Measurements from ENCODE around the gene CRYL1.

Gene CRYL1

DNA sequence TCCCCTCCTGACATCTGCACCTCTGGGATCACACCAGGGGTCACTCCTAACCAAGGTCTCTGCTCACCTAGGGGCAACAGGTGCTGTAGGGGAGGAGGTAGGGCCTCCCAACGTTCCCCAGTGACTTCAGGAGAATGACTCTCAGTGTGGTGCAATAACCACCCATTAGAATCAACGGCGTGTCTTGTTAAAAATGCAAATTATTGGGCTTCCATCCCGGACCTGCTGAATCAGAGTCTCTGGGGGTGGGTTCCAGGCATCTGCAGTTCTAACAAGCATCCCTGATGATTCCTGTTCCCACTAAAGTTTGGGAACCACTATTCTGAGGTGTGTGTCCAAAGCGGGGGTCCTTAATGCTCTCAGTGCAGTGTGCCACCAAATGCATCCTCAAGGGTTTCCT lies 84.6 kb downstream of the CRYL1 start:
- H3K4me3 ChIP-seq (replicated peaks; ENCODE audit: insufficient read depth, low read length): no peak overlapping the region
- TF ChIP-seq, protein P1, sequence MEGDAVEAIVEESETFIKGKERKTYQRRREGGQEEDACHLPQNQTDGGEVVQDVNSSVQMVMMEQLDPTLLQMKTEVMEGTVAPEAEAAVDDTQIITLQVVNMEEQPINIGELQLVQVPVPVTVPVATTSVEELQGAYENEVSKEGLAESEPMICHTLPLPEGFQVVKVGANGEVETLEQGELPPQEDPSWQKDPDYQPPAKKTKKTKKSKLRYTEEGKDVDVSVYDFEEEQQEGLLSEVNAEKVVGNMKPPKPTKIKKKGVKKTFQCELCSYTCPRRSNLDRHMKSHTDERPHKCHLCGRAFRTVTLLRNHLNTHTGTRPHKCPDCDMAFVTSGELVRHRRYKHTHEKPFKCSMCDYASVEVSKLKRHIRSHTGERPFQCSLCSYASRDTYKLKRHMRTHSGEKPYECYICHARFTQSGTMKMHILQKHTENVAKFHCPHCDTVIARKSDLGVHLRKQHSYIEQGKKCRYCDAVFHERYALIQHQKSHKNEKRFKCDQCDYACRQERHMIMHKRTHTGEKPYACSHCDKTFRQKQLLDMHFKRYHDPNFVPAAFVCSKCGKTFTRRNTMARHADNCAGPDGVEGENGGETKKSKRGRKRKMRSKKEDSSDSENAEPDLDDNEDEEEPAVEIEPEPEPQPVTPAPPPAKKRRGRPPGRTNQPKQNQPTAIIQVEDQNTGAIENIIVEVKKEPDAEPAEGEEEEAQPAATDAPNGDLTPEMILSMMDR (IDR thresholded peaks at IDR 0.05; ENCODE audit: insufficient read depth, low read length): no peak
- TF ChIP-seq SPI1 (IDR thresholded peaks at IDR 0.05; ENCODE audit: borderline replicate concordance, low read depth): no peak
- TF ChIP-seq, protein P2, sequence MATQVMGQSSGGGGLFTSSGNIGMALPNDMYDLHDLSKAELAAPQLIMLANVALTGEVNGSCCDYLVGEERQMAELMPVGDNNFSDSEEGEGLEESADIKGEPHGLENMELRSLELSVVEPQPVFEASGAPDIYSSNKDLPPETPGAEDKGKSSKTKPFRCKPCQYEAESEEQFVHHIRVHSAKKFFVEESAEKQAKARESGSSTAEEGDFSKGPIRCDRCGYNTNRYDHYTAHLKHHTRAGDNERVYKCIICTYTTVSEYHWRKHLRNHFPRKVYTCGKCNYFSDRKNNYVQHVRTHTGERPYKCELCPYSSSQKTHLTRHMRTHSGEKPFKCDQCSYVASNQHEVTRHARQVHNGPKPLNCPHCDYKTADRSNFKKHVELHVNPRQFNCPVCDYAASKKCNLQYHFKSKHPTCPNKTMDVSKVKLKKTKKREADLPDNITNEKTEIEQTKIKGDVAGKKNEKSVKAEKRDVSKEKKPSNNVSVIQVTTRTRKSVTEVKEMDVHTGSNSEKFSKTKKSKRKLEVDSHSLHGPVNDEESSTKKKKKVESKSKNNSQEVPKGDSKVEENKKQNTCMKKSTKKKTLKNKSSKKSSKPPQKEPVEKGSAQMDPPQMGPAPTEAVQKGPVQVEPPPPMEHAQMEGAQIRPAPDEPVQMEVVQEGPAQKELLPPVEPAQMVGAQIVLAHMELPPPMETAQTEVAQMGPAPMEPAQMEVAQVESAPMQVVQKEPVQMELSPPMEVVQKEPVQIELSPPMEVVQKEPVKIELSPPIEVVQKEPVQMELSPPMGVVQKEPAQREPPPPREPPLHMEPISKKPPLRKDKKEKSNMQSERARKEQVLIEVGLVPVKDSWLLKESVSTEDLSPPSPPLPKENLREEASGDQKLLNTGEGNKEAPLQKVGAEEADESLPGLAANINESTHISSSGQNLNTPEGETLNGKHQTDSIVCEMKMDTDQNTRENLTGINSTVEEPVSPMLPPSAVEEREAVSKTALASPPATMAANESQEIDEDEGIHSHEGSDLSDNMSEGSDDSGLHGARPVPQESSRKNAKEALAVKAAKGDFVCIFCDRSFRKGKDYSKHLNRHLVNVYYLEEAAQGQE (IDR thresholded peaks at IDR 0.05; ENCODE audit: insufficient replicate concordance, low read depth): no peak
- no peak for TF ChIP-seq POLR2AphosphoS5 (IDR thresholded peaks at IDR 0.05; ENCODE audit: low read depth)
- TF ChIP-seq GABPA (IDR thresholded peaks at IDR 0.05; ENCODE audit: low read depth): no peak
- no peaks in the 10 kb centered on the region for H3K27me3 ChIP-seq (ENCODE audit: insufficient read depth, poor library complexity, severe bottlenecking)
- DNase-seq (ENCODE audit: low read depth in 1 of 2, low spot score in 1 of 2): no peak
- H3K27ac ChIP-seq (replicated peaks): no peak overlapping the region

GRCh38 chr13:20439261-20439660 lies 86.4 kb downstream of the CRYL1 start:
- Histone ChIP-seq H3K27me3 (ENCODE audit: insufficient read depth, poor library complexity, severe bottlenecking) (no peaks in the 10 kb centered on the region), H3K27ac (replicated peaks) (no peak overlapping the region), H3K4me3 (replicated peaks; ENCODE audit: insufficient read depth, low read length) (no peak overlapping the region)
- DNase-seq (ENCODE audit: low read depth in 1 of 2, low spot score in 1 of 2): no peak
- TF ChIP-seq, protein P1 (IDR thresholded peaks at IDR 0.05; ENCODE audit: insufficient read depth, low read length): no peak
- TF ChIP-seq SPI1 (IDR thresholded peaks at IDR 0.05; ENCODE audit: borderline replicate concordance, low read depth) (no peak), GABPA (IDR thresholded peaks at IDR 0.05; ENCODE audit: low read depth) (no peak), POLR2AphosphoS5 (IDR thresholded peaks at IDR 0.05; ENCODE audit: low read depth) (no peak)
- TF ChIP-seq, protein P2 (IDR thresholded peaks at IDR 0.05; ENCODE audit: insufficient replicate concordance, low read depth): no peak

DNA sequence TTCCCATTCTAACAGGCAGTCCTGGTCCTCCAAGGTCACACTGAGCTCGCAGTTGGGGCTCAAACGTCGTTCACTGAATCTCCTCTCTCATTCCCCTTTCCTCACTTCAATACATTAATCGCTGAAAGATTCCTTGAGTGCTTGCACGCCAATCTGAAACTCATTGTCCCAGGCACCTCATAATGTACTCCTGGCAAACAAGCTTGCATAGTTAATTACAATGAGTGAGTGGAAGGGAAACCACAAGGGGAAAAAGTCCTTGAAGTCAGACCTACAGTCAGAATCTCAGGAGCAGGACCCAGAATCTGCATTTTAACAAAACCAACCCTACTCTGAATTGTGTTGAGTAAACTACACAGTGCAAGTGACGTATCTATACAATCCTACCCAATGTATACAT lies 86.9 kb downstream of the CRYL1 start:
- DNase-seq (ENCODE audit: low read depth in 1 of 2, low spot score in 1 of 2): no peak
- H3K27me3 ChIP-seq (ENCODE audit: insufficient read depth, poor library complexity, severe bottlenecking): no peaks in the 10 kb centered on the region
- no peak overlapping the region for H3K27ac ChIP-seq (replicated peaks)
- no peak overlapping the region for H3K4me3 ChIP-seq (replicated peaks; ENCODE audit: insufficient read depth, low read length)
- TF ChIP-seq GABPA (IDR thresholded peaks at IDR 0.05; ENCODE audit: low read depth): no peak
- TF ChIP-seq, protein P2 (IDR thresholded peaks at IDR 0.05; ENCODE audit: insufficient replicate concordance, low read depth): no peak
- no peak for TF ChIP-seq SPI1 (IDR thresholded peaks at IDR 0.05; ENCODE audit: borderline replicate concordance, low read depth)
- no peak for TF ChIP-seq POLR2AphosphoS5 (IDR thresholded peaks at IDR 0.05; ENCODE audit: low read depth)
- TF ChIP-seq, protein P1 (IDR thresholded peaks at IDR 0.05; ENCODE audit: insufficient read depth, low read length): no peak
